Measurements from ENCODE around the gene XYLT1.
A peak's percentile ranks its signal among the peaks of the same experiment; 100 is the strongest.

Gene XYLT1

DNA sequence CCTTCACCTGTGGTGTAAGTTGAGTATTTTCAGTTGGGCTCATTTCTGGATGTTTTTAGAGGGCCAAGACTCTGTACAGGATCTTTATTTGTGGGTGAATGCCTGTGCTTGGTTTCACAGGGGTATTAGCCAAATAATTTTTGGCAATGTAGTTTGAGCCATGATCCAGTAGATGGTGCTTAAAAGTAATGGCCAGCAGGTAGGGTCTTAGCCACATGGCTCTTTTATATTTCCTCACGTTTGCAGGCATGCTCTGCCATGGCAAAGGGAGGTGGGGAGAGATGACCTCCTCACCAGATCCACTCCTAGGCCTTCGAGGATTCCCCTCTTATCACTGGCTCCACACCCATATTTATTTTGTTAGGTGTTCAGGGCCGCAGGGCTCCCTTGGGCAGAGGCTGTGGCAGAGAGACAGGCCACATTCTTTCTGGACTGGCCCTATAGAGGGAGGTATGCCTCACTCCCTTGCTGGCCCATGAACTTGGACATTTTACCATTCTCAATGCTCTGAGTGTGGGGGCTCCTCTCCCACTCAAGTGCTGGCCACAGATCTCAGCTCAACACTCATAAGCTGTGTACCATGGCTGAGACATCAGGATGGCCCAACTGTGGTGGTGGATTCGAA lies 417.1 kb downstream of the XYLT1 start:
- no peak overlapping the region for H3K4me3 ChIP-seq (ENCODE audit: low read depth, low read length)
- TF ChIP-seq CTCF (IDR thresholded peaks at IDR 0.05; ENCODE audit: low read depth, low read length, missing control alignments): peak; percentile 42
- DNase-seq (ENCODE audit: low read depth): no peak
